ENCODE data around the gene RFX3. TPM values are rescaled to one million over a fixed set of nuclear protein-coding genes. Genes with fewer than 3 reads are reported as not detected.

RFX3 gene
- total RNA-seq, 1 donor, result 1.4 TPM

- no peak for DNase-seq (ENCODE audit: insufficient read length, low spot score, missing footprints)
- TF ChIP-seq, protein P1, sequence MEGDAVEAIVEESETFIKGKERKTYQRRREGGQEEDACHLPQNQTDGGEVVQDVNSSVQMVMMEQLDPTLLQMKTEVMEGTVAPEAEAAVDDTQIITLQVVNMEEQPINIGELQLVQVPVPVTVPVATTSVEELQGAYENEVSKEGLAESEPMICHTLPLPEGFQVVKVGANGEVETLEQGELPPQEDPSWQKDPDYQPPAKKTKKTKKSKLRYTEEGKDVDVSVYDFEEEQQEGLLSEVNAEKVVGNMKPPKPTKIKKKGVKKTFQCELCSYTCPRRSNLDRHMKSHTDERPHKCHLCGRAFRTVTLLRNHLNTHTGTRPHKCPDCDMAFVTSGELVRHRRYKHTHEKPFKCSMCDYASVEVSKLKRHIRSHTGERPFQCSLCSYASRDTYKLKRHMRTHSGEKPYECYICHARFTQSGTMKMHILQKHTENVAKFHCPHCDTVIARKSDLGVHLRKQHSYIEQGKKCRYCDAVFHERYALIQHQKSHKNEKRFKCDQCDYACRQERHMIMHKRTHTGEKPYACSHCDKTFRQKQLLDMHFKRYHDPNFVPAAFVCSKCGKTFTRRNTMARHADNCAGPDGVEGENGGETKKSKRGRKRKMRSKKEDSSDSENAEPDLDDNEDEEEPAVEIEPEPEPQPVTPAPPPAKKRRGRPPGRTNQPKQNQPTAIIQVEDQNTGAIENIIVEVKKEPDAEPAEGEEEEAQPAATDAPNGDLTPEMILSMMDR (IDR thresholded peaks at IDR 0.05; ENCODE audit: extremely low read depth, low read depth, low read length), result no peak
- Histone ChIP-seq H4K20me1 (ENCODE audit: insufficient read depth, low read length) (no peaks in the 10 kb centered on the region), H3K27ac (ENCODE audit: low read depth, low read length) (no peak overlapping the region), H3K4me2 (ENCODE audit: insufficient read depth, low read length) (no peak overlapping the region), H3K9me3 (ENCODE audit: low read depth, low read length) (no peaks in the 10 kb centered on the region), H3K4me1 (ENCODE audit: insufficient read depth, low read length) (peaks cover 9% of the 10 kb centered on the region), H3K4me3 (ENCODE audit: insufficient read depth, low read length) (no peak overlapping the region), H3K27me3 (ENCODE audit: insufficient read depth, low read length) (no peaks in the 10 kb centered on the region), H2AFZ (ENCODE audit: low read length) (no peak overlapping the region), H3K36me3 (ENCODE audit: insufficient read depth, low read length) (no peaks in the 10 kb centered on the region), H3K79me2 (ENCODE audit: insufficient read depth, low read length) (no peaks in the 10 kb centered on the region)
These were observed 33.6 kb downstream of the RFX3 start for GRCh38 chr9:3492214-3492613.

DNA sequence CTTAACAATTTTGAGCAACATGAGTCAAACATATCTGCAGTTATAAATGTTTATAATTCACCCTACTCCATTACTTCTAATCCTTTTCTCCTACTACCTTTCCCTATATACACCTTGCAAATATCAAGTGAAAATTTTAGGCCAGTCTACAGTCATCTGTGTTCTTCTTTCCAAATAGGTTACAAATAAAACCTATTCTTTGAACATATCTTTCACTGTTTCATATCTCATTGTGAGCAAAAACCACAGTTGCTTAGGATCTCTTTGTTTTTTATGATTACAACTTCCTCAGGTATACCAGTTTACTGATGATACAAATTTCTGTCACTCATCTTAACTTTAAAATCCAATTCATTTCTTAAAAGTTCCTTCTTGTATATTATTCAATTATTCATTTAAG lies 34.4 kb downstream of the RFX3 start:
- H3K27ac ChIP-seq (ENCODE audit: low read depth, low read length), result no peak overlapping the region
- no peaks in the 10 kb centered on the region for H3K79me2 ChIP-seq (ENCODE audit: insufficient read depth, low read length)
- H3K4me2 ChIP-seq (ENCODE audit: insufficient read depth, low read length), result no peak overlapping the region
- H3K9me3 ChIP-seq (ENCODE audit: low read depth, low read length), result no peaks in the 10 kb centered on the region
- no peak for DNase-seq (ENCODE audit: insufficient read length, low spot score, missing footprints)
- H3K27me3 ChIP-seq (ENCODE audit: insufficient read depth, low read length), result no peaks in the 10 kb centered on the region
- no peaks in the 10 kb centered on the region for H4K20me1 ChIP-seq (ENCODE audit: insufficient read depth, low read length)
- H3K36me3 ChIP-seq (ENCODE audit: insufficient read depth, low read length), result no peaks in the 10 kb centered on the region
- TF ChIP-seq, protein P1 (IDR thresholded peaks at IDR 0.05; ENCODE audit: extremely low read depth, low read depth, low read length), result no peak
- H2AFZ ChIP-seq (ENCODE audit: low read length), result no peak overlapping the region
- H3K4me3 ChIP-seq (ENCODE audit: insufficient read depth, low read length), result no peak overlapping the region
- peaks cover 2% of the 10 kb centered on the region for H3K4me1 ChIP-seq (ENCODE audit: insufficient read depth, low read length)

DNA sequence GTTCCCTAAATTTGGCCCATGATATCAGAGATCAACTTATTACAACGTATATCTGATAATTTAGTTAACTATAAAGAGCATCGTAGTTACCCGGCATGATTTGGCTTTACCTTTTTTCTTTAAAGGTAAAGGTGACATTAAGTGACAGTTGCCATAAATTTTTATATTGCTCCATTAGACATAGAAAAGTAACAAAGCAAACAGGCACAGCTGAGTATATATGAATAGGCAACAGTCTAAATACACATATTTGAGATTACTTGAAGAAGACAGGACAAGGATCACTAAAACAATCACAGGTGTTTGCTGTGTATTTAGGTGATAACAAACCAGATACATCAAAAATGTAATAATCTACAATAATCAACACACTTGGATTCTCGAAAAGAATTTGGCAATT lies 34.8 kb downstream of the RFX3 start:
- Histone ChIP-seq H2AFZ (ENCODE audit: low read length) (no peak overlapping the region), H3K27ac (ENCODE audit: low read depth, low read length) (no peak overlapping the region), H4K20me1 (ENCODE audit: insufficient read depth, low read length) (no peaks in the 10 kb centered on the region), H3K4me2 (ENCODE audit: insufficient read depth, low read length) (no peak overlapping the region), H3K79me2 (ENCODE audit: insufficient read depth, low read length) (no peaks in the 10 kb centered on the region), H3K27me3 (ENCODE audit: insufficient read depth, low read length) (no peaks in the 10 kb centered on the region), H3K36me3 (ENCODE audit: insufficient read depth, low read length) (no peaks in the 10 kb centered on the region), H3K4me3 (ENCODE audit: insufficient read depth, low read length) (no peak overlapping the region), H3K4me1 (ENCODE audit: insufficient read depth, low read length) (no peaks in the 10 kb centered on the region), H3K9me3 (ENCODE audit: low read depth, low read length) (no peaks in the 10 kb centered on the region)
- DNase-seq (ENCODE audit: insufficient read length, low spot score, missing footprints), result no peak
- TF ChIP-seq, protein P1 (IDR thresholded peaks at IDR 0.05; ENCODE audit: extremely low read depth, low read depth, low read length), result no peak

DNA sequence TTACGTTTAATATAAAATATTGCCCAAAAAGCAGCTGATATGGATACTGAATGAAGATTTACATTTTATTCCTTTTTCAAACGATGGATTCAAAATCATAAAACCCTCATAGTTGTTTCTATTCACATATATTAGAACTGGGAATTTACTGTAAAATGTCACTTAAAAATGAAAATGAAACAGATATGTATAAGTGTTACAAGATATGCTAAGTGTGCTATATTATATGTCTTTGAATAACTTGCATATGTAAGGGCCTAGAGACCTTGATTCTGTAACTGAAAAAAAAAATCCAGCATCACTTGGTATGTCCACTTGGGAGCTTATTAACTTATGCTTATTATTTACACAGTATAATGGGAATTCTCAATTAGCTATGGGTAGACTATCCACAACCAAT lies 43.2 kb downstream of the RFX3 start:
- Histone ChIP-seq H3K4me3 (ENCODE audit: insufficient read depth, low read length) (no peak overlapping the region), H3K36me3 (ENCODE audit: insufficient read depth, low read length) (no peaks in the 10 kb centered on the region), H3K27ac (ENCODE audit: low read depth, low read length) (no peak overlapping the region), H3K9me3 (ENCODE audit: low read depth, low read length) (no peaks in the 10 kb centered on the region), H2AFZ (ENCODE audit: low read length) (no peak overlapping the region), H3K27me3 (ENCODE audit: insufficient read depth, low read length) (no peaks in the 10 kb centered on the region), H3K4me2 (ENCODE audit: insufficient read depth, low read length) (no peak overlapping the region), H3K4me1 (ENCODE audit: insufficient read depth, low read length) (no peaks in the 10 kb centered on the region), H3K79me2 (ENCODE audit: insufficient read depth, low read length) (no peaks in the 10 kb centered on the region), H4K20me1 (ENCODE audit: insufficient read depth, low read length) (no peaks in the 10 kb centered on the region)
- TF ChIP-seq, protein P1 (IDR thresholded peaks at IDR 0.05; ENCODE audit: extremely low read depth, low read depth, low read length), result no peak
- no peak for DNase-seq (ENCODE audit: insufficient read length, low spot score, missing footprints)

All from osteoblast (primary cell).